ENCODE measurements around the gene GPN3.

DNA sequence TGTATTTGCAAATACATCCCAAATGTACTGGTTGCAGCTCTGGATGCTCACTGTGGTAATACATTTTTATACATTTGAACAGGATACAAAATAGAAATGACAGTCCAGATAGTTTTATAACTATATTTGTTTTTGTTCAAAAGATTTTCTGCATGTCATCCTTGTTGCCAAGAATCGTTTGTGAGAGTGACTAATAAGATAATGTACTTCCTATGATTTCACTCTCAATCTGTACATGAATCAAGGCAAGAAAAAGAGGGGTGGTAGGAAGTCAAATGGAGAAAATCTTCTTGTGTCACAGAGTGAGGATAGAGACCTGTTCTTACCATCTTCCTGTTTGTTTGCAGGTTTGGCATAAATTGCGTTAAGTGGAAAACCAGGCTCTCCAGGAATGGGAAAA is 31.8 kb downstream of the GPN3 start:
- no peak for TF ChIP-seq RFX5 (IDR thresholded peaks at IDR 0.05)
- TF ChIP-seq, protein P1, sequence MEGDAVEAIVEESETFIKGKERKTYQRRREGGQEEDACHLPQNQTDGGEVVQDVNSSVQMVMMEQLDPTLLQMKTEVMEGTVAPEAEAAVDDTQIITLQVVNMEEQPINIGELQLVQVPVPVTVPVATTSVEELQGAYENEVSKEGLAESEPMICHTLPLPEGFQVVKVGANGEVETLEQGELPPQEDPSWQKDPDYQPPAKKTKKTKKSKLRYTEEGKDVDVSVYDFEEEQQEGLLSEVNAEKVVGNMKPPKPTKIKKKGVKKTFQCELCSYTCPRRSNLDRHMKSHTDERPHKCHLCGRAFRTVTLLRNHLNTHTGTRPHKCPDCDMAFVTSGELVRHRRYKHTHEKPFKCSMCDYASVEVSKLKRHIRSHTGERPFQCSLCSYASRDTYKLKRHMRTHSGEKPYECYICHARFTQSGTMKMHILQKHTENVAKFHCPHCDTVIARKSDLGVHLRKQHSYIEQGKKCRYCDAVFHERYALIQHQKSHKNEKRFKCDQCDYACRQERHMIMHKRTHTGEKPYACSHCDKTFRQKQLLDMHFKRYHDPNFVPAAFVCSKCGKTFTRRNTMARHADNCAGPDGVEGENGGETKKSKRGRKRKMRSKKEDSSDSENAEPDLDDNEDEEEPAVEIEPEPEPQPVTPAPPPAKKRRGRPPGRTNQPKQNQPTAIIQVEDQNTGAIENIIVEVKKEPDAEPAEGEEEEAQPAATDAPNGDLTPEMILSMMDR (IDR thresholded peaks at IDR 0.05) = no peak
- no peak for TF ChIP-seq EP300 (IDR thresholded peaks at IDR 0.05)
- TF ChIP-seq, protein P2, sequence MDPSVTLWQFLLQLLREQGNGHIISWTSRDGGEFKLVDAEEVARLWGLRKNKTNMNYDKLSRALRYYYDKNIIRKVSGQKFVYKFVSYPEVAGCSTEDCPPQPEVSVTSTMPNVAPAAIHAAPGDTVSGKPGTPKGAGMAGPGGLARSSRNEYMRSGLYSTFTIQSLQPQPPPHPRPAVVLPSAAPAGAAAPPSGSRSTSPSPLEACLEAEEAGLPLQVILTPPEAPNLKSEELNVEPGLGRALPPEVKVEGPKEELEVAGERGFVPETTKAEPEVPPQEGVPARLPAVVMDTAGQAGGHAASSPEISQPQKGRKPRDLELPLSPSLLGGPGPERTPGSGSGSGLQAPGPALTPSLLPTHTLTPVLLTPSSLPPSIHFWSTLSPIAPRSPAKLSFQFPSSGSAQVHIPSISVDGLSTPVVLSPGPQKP (IDR thresholded peaks at IDR 0.05; ENCODE audit: low read depth, low read length) = no peak
- TF ChIP-seq RNF2 (IDR thresholded peaks at IDR 0.05; ENCODE audit: borderline replicate concordance, low read depth) = no peak
- TF ChIP-seq, protein P3, sequence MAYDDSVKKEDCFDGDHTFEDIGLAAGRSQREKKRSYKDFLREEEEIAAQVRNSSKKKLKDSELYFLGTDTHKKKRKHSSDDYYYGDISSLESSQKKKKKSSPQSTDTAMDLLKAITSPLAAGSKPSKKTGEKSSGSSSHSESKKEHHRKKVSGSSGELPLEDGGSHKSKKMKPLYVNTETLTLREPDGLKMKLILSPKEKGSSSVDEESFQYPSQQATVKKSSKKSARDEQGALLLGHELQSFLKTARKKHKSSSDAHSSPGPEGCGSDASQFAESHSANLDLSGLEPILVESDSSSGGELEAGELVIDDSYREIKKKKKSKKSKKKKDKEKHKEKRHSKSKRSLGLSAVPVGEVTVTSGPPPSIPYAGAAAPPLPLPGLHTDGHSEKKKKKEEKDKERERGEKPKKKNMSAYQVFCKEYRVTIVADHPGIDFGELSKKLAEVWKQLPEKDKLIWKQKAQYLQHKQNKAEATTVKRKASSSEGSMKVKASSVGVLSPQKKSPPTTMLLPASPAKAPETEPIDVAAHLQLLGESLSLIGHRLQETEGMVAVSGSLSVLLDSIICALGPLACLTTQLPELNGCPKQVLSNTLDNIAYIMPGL (CRISPR knock-in tag; IDR thresholded peaks at IDR 0.05; ENCODE audit: borderline replicate concordance) = no peak
- TF ChIP-seq POLR2A (IDR thresholded peaks at IDR 0.05; ENCODE audit: low read length) = no peak
- TF ChIP-seq RCOR1 (IDR thresholded peaks at IDR 0.05; ENCODE audit: low read depth, low read length) = no peak
- TF ChIP-seq, protein P4, sequence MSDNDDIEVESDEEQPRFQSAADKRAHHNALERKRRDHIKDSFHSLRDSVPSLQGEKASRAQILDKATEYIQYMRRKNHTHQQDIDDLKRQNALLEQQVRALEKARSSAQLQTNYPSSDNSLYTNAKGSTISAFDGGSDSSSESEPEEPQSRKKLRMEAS (IDR thresholded peaks at IDR 0.05) = no peak
- TF ChIP-seq PHF8 (IDR thresholded peaks at IDR 0.05; ENCODE audit: borderline replicate concordance, low read depth) = no peak
- no peak for TF ChIP-seq HDAC2 (IDR thresholded peaks at IDR 0.05)
- TF ChIP-seq SREBF2 (IDR thresholded peaks at IDR 0.05) = no peak
- TF ChIP-seq POLR2AphosphoS2 (conservative IDR thresholded peaks at IDR 0.05; ENCODE audit: low read length) = no peak
- TF ChIP-seq, protein P5, sequence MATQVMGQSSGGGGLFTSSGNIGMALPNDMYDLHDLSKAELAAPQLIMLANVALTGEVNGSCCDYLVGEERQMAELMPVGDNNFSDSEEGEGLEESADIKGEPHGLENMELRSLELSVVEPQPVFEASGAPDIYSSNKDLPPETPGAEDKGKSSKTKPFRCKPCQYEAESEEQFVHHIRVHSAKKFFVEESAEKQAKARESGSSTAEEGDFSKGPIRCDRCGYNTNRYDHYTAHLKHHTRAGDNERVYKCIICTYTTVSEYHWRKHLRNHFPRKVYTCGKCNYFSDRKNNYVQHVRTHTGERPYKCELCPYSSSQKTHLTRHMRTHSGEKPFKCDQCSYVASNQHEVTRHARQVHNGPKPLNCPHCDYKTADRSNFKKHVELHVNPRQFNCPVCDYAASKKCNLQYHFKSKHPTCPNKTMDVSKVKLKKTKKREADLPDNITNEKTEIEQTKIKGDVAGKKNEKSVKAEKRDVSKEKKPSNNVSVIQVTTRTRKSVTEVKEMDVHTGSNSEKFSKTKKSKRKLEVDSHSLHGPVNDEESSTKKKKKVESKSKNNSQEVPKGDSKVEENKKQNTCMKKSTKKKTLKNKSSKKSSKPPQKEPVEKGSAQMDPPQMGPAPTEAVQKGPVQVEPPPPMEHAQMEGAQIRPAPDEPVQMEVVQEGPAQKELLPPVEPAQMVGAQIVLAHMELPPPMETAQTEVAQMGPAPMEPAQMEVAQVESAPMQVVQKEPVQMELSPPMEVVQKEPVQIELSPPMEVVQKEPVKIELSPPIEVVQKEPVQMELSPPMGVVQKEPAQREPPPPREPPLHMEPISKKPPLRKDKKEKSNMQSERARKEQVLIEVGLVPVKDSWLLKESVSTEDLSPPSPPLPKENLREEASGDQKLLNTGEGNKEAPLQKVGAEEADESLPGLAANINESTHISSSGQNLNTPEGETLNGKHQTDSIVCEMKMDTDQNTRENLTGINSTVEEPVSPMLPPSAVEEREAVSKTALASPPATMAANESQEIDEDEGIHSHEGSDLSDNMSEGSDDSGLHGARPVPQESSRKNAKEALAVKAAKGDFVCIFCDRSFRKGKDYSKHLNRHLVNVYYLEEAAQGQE (IDR thresholded peaks at IDR 0.05) = no peak
